ENCODE measurements around the gene PDCD6IP. TPM values are rescaled to one million over a fixed set of nuclear protein-coding genes. Genes with fewer than 3 reads are reported as not detected.
A peak's percentile ranks its signal among the peaks of the same experiment; 100 is the strongest.

Gene PDCD6IP
- total and polyA plus RNA-seq, 4 experiments from 2014 or later, result 59.2 to 237 (median 152) TPM

- no peaks in the 10 kb centered on the region for H3K36me3 Mint-ChIP-seq
- H3K27ac Mint-ChIP-seq, result peak overlapping the region in 1 of 7 donors; percentile 7
- peaks cover 4% of the 10 kb centered on the region for H3K4me1 ChIP-seq (ENCODE audit: insufficient read depth, low read length)
- H3K4me3 Mint-ChIP-seq, result no peak overlapping the region
- H3K4me3 ChIP-seq (ENCODE audit: low read length in 2 of 2), result no peak overlapping the region
- no peaks in the 10 kb centered on the region for H3K9me3 Mint-ChIP-seq
- H3K36me3 ChIP-seq (ENCODE audit: insufficient read depth, low read length), result no peaks in the 10 kb centered on the region
- intact Hi-C loops (cut with micrococcal nuclease), result loop anchor here (5.0 kb wide), 1 partner anchor 801 kb away; no protein-coding TSS in a partner anchor
- ChIA-PET CTCF (ENCODE audit: partially characterized antibody) (interaction anchor here (1.1 to 1.2 kb wide), 2 partner anchors 17 to 31 kb away, joined by 3 to 5 read pairs; no protein-coding TSS in a partner anchor), POLR2A (ENCODE audit: partially characterized antibody) (interaction anchor here (0.6 kb wide), 1 partner anchor 12 kb away, joined by 4 read pairs; no protein-coding TSS in a partner anchor)
- no peak for DNase-seq
- H3K27me3 Mint-ChIP-seq, result peaks cover 0 to 7% of the 10 kb centered on the region in 2 donors
- H3K27me3 ChIP-seq (ENCODE audit: insufficient read depth, low read length), result no peaks in the 10 kb centered on the region
- H3K27ac ChIP-seq (ENCODE audit: low read depth, low read length), result no peak overlapping the region
- peaks cover 2 to 5% (median 3%) of the 10 kb centered on the region in 4 donors for H3K4me1 Mint-ChIP-seq
- H3K9me3 ChIP-seq (ENCODE audit: control insufficient read depth in 1 of 2, low read length in 2 of 2), result no peaks in the 10 kb centered on the region
These were observed 83.0 kb downstream of the PDCD6IP start for GRCh38 chr3:33881156-33882064.

DNA sequence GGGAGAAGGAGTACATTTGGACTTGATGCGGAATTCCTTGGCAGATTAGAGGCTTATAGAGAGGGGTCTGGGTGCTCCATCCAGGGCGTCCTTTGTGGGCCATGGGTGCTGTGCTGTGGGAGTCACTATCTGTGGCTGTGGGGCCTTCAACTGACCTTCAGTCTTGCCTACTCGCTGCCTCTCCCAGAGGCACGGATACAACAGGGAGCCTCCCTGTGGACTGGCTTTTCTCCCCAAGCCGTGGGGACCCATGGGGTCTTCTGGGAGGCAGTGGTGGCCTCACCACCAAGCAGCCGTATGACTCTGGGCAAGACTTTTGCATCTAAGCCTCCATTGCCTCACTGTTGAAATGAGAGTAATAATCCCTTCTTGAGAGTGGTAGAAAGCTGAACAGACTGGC, 83.9 kb downstream of the PDCD6IP start:
- no peak overlapping the region for H3K4me3 Mint-ChIP-seq
- H3K36me3 ChIP-seq (ENCODE audit: insufficient read depth, low read length), result no peaks in the 10 kb centered on the region
- H3K4me3 ChIP-seq (ENCODE audit: low read length in 2 of 2), result no peak overlapping the region
- no peak overlapping the region for H3K27ac ChIP-seq (ENCODE audit: low read depth, low read length)
- H3K36me3 Mint-ChIP-seq, result no peaks in the 10 kb centered on the region
- H3K4me1 Mint-ChIP-seq, result peaks cover 2 to 5% (median 3%) of the 10 kb centered on the region in 4 donors
- no peak for DNase-seq
- no peaks in the 10 kb centered on the region for H3K9me3 ChIP-seq (ENCODE audit: control insufficient read depth in 1 of 2, low read length in 2 of 2)
- ChIA-PET POLR2A (ENCODE audit: partially characterized antibody) (no interaction called here), CTCF (ENCODE audit: partially characterized antibody) (interaction anchor here (0.7 to 3.2 kb wide), 6 partner anchors 9 to 801 kb away, joined by 3 to 17 read pairs (median 6); no protein-coding TSS in a partner anchor)
- H3K9me3 Mint-ChIP-seq, result no peaks in the 10 kb centered on the region
- H3K27me3 Mint-ChIP-seq, result peaks cover 0 to 7% of the 10 kb centered on the region in 2 donors
- H3K27me3 ChIP-seq (ENCODE audit: insufficient read depth, low read length), result no peaks in the 10 kb centered on the region
- peak overlapping the region in 1 of 7 donors; percentile 7 for H3K27ac Mint-ChIP-seq
- peaks cover 4% of the 10 kb centered on the region for H3K4me1 ChIP-seq (ENCODE audit: insufficient read depth, low read length)
- intact Hi-C loops (cut with micrococcal nuclease), result loop anchor here (5.0 kb wide), 1 partner anchor 800 kb away; no protein-coding TSS in a partner anchor

- Histone ChIP-seq H3K27me3 (ENCODE audit: insufficient read depth, low read length) (no peaks in the 10 kb centered on the region), H3K27ac (ENCODE audit: low read depth, low read length) (no peak overlapping the region), H3K9me3 (ENCODE audit: control insufficient read depth in 1 of 2, low read length in 2 of 2) (no peaks in the 10 kb centered on the region), H3K4me3 (ENCODE audit: low read length in 2 of 2) (no peak overlapping the region), H3K36me3 (ENCODE audit: insufficient read depth, low read length) (no peaks in the 10 kb centered on the region), H3K4me1 (ENCODE audit: insufficient read depth, low read length) (peaks cover 4% of the 10 kb centered on the region)
- peak overlapping the region in 2 of 7 donors; percentile 7 to 81 for H3K27ac Mint-ChIP-seq
- H3K27me3 Mint-ChIP-seq, result peaks cover 0 to 7% of the 10 kb centered on the region in 2 donors
- peak in 4 of 5 donors; percentile 40 to 43 (median 41) for DNase-seq
- intact Hi-C loops (cut with micrococcal nuclease), result loop anchor here (5.0 kb wide), 1 partner anchor 799 kb away; no protein-coding TSS in a partner anchor
- peaks cover 2 to 5% (median 3%) of the 10 kb centered on the region in 4 donors for H3K4me1 Mint-ChIP-seq
- POLR2A ChIA-PET (ENCODE audit: partially characterized antibody), result no interaction called here
- H3K9me3 Mint-ChIP-seq, result no peaks in the 10 kb centered on the region
- H3K4me3 Mint-ChIP-seq, result peak overlapping the region in 6 of 8 donors; percentile 63 to 81 (median 75)
- H3K36me3 Mint-ChIP-seq, result no peaks in the 10 kb centered on the region
- CTCF ChIA-PET (ENCODE audit: partially characterized antibody), result interaction anchor here (0.7 to 3.2 kb wide), 14 partner anchors 9 to 800 kb away, joined by 3 to 17 read pairs (median 3); no protein-coding TSS in a partner anchor
These were observed 85.1 kb downstream of the PDCD6IP start for GRCh38 chr3:33883538-33883950.

GRCh38 chr3:33883951-33884561, 85.6 kb downstream of the PDCD6IP start:
- intact Hi-C loops (cut with micrococcal nuclease), result loop anchor here (5.0 kb wide), 1 partner anchor 798 kb away; no protein-coding TSS in a partner anchor
- H3K9me3 Mint-ChIP-seq, result no peaks in the 10 kb centered on the region
- Histone ChIP-seq H3K27me3 (ENCODE audit: insufficient read depth, low read length) (no peaks in the 10 kb centered on the region), H3K9me3 (ENCODE audit: control insufficient read depth in 1 of 2, low read length in 2 of 2) (no peaks in the 10 kb centered on the region), H3K27ac (ENCODE audit: low read depth, low read length) (no peak overlapping the region), H3K36me3 (ENCODE audit: insufficient read depth, low read length) (no peaks in the 10 kb centered on the region), H3K4me3 (ENCODE audit: low read length in 2 of 2) (no peak overlapping the region), H3K4me1 (ENCODE audit: insufficient read depth, low read length) (peaks cover 4% of the 10 kb centered on the region)
- no peak overlapping the region for H3K27ac Mint-ChIP-seq
- peak overlapping the region in 4 of 8 donors; percentile 68 to 79 (median 75) for H3K4me3 Mint-ChIP-seq
- H3K4me1 Mint-ChIP-seq, result peaks cover 2 to 5% (median 3%) of the 10 kb centered on the region in 4 donors
- ChIA-PET POLR2A (ENCODE audit: partially characterized antibody) (no interaction called here), CTCF (ENCODE audit: partially characterized antibody) (interaction anchor here (0.7 to 3.2 kb wide), 15 partner anchors 9 to 800 kb away, joined by 3 to 17 read pairs (median 3); no protein-coding TSS in a partner anchor)
- no peak for DNase-seq
- peaks cover 0 to 7% of the 10 kb centered on the region in 2 donors for H3K27me3 Mint-ChIP-seq
- no peaks in the 10 kb centered on the region for H3K36me3 Mint-ChIP-seq

- no peak overlapping the region for H3K4me3 Mint-ChIP-seq
- ChIA-PET POLR2A (ENCODE audit: partially characterized antibody) (no interaction called here), CTCF (ENCODE audit: partially characterized antibody) (interaction anchor here (1.0 to 3.2 kb wide), 5 partner anchors 8 to 799 kb away, joined by 3 to 17 read pairs (median 6); no protein-coding TSS in a partner anchor)
- Histone ChIP-seq H3K4me1 (ENCODE audit: insufficient read depth, low read length) (peaks cover 4% of the 10 kb centered on the region), H3K36me3 (ENCODE audit: insufficient read depth, low read length) (no peaks in the 10 kb centered on the region), H3K4me3 (ENCODE audit: low read length in 2 of 2) (no peak overlapping the region), H3K27ac (ENCODE audit: low read depth, low read length) (no peak overlapping the region), H3K27me3 (ENCODE audit: insufficient read depth, low read length) (no peaks in the 10 kb centered on the region), H3K9me3 (ENCODE audit: control insufficient read depth in 1 of 2, low read length in 2 of 2) (no peaks in the 10 kb centered on the region)
- H3K9me3 Mint-ChIP-seq, result no peaks in the 10 kb centered on the region
- intact Hi-C loops (cut with micrococcal nuclease), result loop anchor here (5.0 kb wide), 1 partner anchor 798 kb away; no protein-coding TSS in a partner anchor
- no peak overlapping the region for H3K27ac Mint-ChIP-seq
- no peaks in the 10 kb centered on the region for H3K36me3 Mint-ChIP-seq
- no peak for DNase-seq
- peaks cover 0 to 7% of the 10 kb centered on the region in 2 donors for H3K27me3 Mint-ChIP-seq
- peaks cover 2 to 5% (median 3%) of the 10 kb centered on the region in 4 donors for H3K4me1 Mint-ChIP-seq
These were observed 86.3 kb downstream of the PDCD6IP start for GRCh38 chr3:33884701-33885100.

DNA sequence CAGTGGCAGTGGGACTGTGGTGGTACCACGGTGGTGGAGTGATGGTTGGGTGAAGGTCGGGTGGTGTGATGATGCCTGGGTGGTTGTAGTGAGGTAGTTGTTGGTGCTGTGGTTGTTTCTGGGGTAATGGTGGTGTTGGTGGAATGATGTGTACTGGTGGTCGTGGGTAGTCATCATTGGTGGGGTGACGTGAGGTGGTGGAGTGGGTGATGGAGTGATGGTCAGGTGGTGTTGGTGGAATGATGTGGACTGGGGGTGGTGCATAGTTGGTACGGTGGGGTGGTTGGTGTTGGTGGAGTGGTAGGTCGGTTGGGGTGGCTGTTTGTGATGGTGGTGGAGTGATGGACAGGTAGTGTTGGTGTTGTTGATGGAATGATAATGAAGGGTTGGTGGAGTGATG, 87.1 kb downstream of the PDCD6IP start:
- peaks cover 4% of the 10 kb centered on the region for H3K4me1 ChIP-seq (ENCODE audit: insufficient read depth, low read length)
- no peaks in the 10 kb centered on the region for H3K36me3 ChIP-seq (ENCODE audit: insufficient read depth, low read length)
- H3K9me3 Mint-ChIP-seq, result no peaks in the 10 kb centered on the region
- peaks cover 2 to 5% (median 3%) of the 10 kb centered on the region in 4 donors for H3K4me1 Mint-ChIP-seq
- ChIA-PET CTCF (ENCODE audit: partially characterized antibody) (interaction anchor here (1.4 to 3.2 kb wide), 3 partner anchors 11 to 798 kb away, joined by 6 to 17 read pairs (median 6); no protein-coding TSS in a partner anchor), POLR2A (ENCODE audit: partially characterized antibody) (no interaction called here)
- peak overlapping the region in 1 of 7 donors; percentile 19 for H3K27ac Mint-ChIP-seq
- H3K4me3 Mint-ChIP-seq, result no peak overlapping the region
- no peak overlapping the region for H3K27ac ChIP-seq (ENCODE audit: low read depth, low read length)
- no peaks in the 10 kb centered on the region for H3K9me3 ChIP-seq (ENCODE audit: control insufficient read depth in 1 of 2, low read length in 2 of 2)
- no peak overlapping the region for H3K4me3 ChIP-seq (ENCODE audit: low read length in 2 of 2)
- no peaks in the 10 kb centered on the region for H3K36me3 Mint-ChIP-seq
- intact Hi-C loops (cut with micrococcal nuclease), result no loop called here
- H3K27me3 Mint-ChIP-seq, result peaks cover 0 to 7% of the 10 kb centered on the region in 2 donors
- DNase-seq, result no peak
- H3K27me3 ChIP-seq (ENCODE audit: insufficient read depth, low read length), result no peaks in the 10 kb centered on the region

Measured in CD4-positive, alpha-beta memory T cell (primary cell).